ENCODE measurements around the gene CD7.

DNA sequence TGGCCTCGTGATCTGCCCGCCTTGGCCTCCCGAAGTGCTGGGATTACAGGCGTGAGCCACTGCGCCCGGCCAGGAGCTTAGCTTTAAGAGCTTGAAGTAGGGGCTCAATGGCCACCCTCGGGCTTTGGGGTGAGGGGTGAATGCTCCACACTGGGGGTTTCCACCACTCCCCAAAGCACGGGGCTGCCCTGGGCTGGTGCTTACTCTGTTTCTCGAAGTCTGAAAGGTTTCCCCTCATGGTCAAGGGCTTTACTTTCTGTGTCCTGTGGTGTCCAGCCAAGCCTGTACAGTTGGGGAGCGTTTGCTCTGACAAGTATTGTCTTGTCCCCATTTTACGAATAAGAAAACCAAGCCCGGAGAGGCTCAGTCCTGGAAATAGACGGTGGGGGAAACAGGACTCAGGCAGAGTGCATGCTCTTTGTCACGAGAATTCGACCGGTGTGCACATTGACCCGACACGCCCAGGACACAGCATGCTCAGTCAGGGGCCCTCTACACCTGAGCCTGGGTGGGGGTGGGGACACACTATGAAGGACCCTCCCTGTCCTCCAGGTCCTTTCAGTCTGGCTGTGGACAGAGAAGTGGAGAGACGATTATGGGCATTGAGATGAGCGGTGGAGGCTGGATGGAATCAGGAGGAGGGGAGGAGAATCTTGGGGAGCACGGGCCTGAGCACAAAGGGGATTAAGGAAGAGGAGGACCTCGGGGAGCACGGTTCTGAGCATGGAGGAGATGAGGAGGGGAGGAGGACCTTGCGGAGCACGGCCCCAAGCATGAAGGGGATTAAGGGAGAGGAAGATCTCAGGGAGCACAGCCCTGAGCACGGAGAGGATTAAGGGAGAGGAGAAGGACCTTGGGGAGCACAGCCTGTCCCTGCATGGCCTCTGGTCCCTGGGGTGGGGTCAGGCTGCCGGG, 7.5 kb downstream of the CD7 start:
- TF ChIP-seq, protein P1, sequence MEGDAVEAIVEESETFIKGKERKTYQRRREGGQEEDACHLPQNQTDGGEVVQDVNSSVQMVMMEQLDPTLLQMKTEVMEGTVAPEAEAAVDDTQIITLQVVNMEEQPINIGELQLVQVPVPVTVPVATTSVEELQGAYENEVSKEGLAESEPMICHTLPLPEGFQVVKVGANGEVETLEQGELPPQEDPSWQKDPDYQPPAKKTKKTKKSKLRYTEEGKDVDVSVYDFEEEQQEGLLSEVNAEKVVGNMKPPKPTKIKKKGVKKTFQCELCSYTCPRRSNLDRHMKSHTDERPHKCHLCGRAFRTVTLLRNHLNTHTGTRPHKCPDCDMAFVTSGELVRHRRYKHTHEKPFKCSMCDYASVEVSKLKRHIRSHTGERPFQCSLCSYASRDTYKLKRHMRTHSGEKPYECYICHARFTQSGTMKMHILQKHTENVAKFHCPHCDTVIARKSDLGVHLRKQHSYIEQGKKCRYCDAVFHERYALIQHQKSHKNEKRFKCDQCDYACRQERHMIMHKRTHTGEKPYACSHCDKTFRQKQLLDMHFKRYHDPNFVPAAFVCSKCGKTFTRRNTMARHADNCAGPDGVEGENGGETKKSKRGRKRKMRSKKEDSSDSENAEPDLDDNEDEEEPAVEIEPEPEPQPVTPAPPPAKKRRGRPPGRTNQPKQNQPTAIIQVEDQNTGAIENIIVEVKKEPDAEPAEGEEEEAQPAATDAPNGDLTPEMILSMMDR (IDR thresholded peaks at IDR 0.05): no peak
- TF ChIP-seq POLR2AphosphoS5 (IDR thresholded peaks at IDR 0.05) (no peak), POLR2A (IDR thresholded peaks at IDR 0.05) (no peak), EP300 (IDR thresholded peaks at IDR 0.05) (no peak)
